Loucy (cell line): ENCODE results near the gene EPHA6.

ENCODE experiments used
- EZH2phosphoT487 ChIP-seq: fragments of 200-600 bp; IDR thresholded peaks from 2 replicates; pipeline ENCODE4 v1.6.1; 2018; ENCODE audit warnings: antibody characterized with exemption, mild to moderate bottlenecking, moderate library complexity, borderline replicate concordance
- TF ChIP-seq, protein P1 (sequence below): fragments of 200-600 bp; sonication (generic); conservative IDR thresholded peaks from 2 replicates; pipeline ENCODE4 v1.5.1; 2014; ENCODE audit warnings: mild to moderate bottlenecking, antibody characterized with exemption, low read length

DNA sequence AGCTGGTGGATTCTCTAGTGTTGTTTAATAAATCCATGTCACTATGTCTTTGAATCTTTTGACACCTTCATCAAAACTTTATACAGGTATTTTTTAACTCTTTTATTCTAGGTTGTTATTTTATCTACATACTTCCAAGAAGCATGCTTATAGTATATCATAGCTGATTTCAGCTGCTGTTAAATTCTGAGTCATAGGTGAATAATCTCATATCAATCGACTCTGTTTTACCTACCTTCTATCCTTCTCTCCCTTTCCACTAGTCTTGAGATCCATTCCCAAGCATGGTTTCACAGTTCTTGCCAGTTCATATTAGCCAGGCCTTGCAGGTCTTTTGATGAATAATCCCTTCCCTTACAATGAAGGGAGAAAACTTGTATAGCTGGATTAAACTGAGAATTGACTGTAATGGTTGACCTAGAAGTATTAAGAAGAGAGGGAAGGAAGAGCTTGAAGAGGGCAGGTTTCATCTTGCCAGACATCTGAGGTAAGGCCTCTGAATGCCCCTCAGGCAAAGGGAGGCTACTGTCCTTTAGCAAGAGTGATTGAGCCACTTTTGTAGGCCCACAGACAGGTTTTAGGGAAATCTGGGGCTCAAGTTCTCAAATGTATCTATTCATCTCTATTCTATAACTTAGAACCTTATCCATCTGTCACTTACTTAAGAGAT is 146.4 kb downstream of the EPHA6 start:
- TF ChIP-seq, protein P1, sequence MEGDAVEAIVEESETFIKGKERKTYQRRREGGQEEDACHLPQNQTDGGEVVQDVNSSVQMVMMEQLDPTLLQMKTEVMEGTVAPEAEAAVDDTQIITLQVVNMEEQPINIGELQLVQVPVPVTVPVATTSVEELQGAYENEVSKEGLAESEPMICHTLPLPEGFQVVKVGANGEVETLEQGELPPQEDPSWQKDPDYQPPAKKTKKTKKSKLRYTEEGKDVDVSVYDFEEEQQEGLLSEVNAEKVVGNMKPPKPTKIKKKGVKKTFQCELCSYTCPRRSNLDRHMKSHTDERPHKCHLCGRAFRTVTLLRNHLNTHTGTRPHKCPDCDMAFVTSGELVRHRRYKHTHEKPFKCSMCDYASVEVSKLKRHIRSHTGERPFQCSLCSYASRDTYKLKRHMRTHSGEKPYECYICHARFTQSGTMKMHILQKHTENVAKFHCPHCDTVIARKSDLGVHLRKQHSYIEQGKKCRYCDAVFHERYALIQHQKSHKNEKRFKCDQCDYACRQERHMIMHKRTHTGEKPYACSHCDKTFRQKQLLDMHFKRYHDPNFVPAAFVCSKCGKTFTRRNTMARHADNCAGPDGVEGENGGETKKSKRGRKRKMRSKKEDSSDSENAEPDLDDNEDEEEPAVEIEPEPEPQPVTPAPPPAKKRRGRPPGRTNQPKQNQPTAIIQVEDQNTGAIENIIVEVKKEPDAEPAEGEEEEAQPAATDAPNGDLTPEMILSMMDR: no peak
- no peak for TF ChIP-seq EZH2phosphoT487
